HG03521 (cell line): ENCODE results near the gene HSPD1.
A peak's percentile ranks its signal among the peaks of the same experiment; 100 is the strongest.
"Not testable (repeated sequence)": the region's sequence is repeated elsewhere in the genome, so short reads cannot be mapped to it uniquely, and the experiment has no call there.

Experiments
- ATAC-seq: cut with Tn5 transposase; IDR thresholded peaks from one replicate; pipeline ENCODE4 v1.9.1; 2021; ENCODE audit warnings: mild to moderate bottlenecking, moderate library complexity; ENCODE audit not compliant: unreplicated experiment

The HSPD1 gene

DNA sequence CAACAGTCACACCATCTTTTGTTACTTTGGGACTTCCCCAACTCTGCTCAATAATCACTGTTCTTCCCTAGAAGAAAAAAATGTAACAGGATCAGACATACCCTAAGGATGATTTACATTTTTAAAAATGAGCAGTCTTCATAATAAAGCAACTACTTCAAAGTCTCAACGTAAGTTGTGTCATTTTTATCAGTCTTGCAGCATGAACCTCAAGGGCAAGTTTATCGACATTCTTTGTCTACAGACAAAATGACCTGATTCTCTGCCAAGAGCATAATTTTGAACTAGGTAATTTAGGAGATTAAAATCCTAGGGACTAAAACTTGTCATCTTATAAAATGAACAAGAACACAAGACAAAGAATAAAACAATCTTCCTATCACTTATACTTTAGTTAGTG is 2.3 kb downstream of the HSPD1 start:
- no peak for ATAC-seq

DNA sequence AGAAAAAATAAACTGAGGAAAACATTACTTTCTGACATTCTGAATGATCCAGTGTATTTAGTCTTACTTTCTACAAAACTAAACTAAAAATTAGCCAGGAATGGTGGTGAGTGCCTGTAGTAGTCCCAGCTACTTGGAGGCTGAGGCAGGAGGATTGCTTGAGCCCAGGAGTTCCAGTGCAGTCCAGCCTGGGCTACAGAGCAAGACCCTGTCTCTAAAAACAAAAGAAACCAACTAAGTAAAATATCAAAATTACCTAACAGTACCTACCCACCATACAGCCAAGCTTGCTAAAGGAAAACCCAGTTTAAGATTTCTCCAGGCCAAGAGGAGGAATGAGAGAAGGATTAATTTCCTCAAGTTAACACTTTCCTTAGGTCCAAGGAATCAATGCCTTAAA is 2.9 kb downstream of the HSPD1 start:
- ATAC-seq: no peak

DNA sequence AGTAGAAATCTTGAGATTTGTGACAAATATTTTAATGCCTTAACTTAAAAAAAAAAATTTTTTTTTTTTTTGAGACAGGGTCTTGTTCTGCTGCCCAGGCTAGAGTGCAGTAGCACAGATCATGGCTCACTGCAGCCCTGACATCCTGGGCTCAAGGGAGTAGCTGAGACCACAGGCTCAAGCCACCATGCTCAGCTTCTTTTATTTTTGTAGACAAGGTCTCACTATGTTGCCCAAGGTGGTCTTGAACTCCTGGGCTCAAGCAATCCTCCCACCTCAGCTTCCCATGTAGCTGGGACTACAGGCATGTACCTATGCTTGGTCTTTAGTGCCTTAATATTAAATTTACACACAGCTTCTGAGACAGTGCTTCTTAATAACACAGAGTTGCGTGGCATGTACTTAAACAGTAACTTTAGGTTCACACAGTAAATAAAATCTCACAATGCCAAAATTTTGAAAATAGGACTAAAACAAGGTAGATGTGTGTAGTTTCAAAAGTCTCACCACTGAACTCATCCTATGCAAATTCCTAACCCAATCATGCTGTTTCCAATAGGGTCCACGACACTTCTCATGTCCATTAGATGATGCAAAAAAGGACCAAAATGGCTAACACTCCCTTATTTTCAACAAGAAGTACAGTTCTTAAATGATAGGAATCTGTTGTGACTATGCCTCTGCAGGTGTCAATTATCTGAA is 4.1 kb downstream of the HSPD1 start:
- ATAC-seq: no peak

DNA sequence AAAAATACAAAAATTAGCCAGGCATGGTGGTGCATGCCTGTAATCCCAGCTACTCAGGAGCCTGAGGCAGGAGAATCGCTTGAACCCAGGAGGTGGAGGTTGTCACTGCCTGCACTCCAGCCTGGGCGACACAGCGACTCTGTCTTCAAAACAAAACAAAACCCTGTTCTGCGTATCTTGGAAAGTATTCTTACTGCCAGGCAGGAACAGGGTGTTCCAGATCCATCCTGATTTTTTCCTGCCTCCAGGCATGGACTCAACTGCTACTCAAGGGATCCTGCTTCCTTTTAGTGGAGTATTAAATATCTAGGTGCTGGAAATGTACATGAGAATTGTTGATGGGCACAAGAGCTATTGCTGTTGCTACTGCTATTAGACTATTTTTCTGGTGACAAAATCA is 12.3 kb downstream of the HSPD1 start:
- ATAC-seq: no peak

DNA sequence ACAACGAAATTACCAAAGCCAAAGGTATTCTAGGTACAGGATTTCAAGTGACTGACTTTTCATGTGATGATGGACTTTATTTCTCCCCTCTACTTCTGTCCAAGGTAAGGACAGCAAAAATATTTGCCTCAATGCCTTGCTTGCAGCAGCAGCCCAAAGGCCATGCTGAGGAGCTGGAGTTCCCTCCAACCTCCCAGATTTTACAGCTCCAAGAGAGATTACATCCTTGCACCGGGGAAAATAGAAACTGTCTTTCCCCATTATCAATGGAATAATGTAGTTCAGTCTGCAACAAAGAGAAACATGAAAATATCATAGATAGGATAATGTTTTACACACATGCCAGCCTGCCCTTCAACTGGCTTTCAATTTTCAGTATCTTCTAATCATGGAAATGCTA is 13.5 kb downstream of the HSPD1 start:
- no peak for ATAC-seq

DNA sequence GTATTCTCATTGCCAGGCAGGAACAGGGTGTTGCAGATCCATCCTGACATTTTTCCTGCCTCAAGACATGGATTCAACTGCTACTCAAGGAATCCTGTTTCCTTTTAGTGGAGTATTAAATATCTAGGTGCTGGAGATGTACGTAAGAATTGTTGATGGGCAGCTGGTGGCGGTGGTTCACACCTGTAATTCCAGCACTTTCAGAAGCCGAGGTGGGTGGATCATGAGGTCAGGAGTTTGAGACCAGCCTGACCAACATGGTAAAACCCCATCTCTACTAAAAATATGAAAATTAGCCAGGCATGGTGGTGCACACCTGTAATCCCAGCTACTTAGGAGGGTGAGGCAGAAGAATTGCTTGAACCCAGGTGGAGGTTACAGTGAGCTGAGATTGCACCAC is 15.4 kb downstream of the HSPD1 start:
- ATAC-seq: not testable (repeated sequence)

DNA sequence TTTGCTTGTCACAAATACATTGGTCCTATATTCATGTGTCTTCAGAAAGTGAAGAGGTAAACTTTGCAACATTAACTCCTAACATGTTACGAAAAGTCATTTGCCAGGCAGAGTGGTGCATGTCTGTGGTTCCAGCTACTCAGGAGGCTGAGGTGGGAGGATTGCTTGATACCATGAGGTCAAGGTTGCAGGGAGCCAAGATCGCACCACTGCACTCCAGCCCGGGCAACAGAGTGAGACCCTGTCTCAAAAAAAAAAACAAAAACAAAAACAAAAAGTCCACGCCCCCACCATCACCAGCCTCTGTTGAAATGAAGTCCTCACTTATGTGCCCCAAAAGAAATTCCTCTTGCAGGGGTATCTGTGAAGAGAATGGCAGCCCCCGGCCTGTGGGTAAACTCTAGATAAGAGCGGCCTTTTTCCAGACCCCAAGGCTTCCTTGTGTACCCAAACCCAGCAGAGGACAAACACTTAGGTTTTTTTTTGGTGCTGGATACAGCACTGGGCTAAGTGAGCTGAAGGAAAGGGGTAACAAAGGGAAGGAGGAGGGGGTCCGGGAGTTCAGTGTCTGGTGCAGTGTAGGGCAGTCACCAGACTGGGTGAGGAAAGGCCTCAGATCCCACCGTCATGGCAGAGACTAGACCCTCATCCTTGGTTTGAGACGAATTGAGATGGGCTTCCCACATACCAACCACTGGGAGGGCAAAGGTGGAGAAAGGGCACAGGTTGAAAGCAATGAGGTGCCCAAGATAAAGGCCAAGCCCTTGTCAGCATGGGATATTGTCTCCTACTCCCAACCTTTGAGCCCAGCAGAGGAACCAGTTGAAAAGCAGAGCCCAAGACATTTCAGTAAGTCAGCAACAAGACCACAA is 19.2 kb downstream of the HSPD1 start:
- no peak for ATAC-seq

DNA sequence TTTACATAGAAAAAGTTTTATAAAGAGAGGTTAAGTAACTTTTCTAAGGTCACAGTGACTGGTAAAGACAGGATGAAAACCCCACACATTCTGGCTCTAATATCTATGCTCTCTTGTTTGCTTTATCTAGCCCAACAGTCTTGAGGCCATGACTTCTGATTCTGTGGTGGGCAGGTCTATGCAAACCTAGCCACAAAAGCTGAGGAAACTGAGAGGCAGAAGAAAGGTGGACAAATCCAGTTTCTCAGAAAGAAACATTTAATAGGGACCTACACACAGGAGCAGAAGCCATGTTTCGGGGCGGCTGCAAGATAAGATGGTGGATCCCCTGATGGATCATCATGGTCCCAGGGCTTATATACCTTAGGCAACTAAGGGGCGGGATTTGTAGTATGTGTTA is 21.8 kb downstream of the HSPD1 start:
- ATAC-seq: no peak

DNA sequence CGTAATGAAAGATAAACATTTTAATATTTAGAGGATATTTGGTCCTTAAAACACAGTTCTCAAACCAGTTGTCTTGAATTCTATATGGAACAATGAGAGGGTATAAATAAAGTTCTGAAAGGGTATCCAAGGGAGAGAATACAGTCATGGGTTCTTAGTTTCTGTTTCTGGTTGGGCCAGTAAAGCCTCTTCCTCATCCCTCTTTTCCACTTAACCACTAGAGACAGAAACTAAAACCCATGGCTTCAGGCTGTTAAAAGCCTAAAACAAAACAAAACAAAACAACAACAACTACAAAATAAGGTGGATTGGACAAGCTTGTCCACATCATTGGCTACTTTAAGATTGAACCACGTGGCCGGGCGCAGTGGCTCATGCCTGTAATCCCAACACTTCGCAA is 27.5 kb downstream of the HSPD1 start:
- ATAC-seq: no peak

DNA sequence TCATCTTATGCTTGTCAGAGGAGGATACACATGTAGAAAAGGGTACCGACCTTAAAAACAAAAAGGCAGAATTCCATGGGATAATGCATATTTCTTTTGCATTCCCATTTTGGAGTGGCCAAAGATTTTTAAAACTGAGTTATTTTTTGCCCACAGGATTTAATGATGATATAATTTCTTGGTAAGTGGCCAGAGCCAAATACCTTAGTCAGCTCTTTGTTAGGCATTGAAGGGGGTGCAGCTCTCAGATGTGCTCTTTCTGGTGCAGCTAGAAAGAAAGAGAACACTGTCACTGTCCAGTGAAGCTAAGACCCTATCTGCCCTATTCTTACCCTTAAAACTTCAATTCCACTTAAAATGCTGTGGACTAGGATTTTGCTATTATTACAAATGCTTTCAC is 35.5 kb downstream of the HSPD1 start:
- no peak for ATAC-seq

DNA sequence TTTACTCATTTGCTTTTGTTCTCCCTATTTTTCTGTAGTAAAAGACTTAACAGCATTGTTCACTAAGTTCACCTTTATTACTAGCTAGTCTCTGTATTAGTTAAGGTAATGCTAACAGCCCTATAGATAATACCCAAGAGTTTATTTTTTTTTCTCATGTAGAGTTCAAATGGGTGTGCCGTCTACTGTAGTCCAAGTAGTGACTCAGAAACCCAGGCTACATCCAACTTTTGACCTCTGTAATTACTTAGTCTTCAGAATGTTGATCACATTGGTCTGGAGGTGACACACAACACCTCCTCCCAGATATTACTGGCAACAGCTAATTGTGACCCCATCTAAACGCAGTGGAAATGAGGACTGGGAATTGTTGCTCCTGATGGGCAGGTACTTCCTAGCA is 38.6 kb downstream of the HSPD1 start:
- no peak for ATAC-seq

DNA sequence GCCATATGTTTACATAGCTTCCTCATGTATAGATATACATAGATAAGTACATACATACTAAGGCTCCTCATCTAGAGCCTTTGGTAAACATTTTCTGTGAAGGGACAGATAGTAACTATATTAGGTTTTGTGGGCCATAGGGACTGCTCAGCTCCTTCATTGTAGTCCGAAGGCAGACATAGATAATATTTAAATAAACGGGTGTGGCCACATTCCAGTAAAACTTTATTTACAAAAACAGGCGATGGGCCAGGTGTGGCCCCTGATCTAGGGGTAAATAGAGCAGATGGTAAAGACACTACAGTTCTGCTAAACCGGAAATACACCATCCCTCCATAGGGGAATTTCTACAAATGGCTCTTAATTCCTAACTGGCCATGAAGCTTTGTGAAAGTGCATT is 39.0 kb downstream of the HSPD1 start:
- ATAC-seq: no peak

DNA sequence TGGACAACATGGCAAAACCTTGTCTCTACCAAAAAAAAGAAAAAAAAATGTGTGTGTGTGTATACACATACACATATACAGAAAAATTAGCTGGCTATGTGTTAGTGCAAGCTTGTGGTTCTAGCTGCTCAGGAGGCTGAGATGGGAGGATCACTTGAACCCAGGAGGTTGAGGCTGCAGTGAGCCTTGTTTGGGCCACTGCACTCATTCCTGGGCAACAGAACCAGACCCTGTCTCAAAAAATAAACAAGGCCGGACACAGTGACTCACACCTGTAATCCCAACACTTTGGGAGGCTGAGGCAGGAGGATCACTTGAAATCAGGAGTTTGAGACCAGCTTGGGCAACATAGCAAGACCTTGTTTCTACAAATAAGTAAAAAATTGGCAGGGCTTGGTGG is 44.2 kb downstream of the HSPD1 start:
- ATAC-seq: no peak

DNA sequence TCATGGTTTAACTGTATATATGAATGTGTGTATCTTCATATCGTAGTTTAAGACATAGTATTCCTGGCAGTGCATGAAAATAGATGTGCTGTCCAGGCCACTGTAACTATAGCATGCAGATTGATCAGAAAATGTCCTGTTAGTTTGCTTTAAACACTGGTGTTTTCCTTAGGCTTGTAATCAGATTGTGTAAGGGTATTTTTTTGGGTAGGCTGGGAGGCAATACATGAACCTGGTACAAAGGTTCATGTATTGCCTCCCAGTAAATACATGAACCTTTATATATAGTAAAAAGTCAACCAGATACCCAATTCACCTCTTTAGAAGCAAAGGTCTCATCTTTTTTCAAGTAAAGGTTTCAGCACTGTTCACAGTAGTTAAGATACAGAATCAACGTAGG is 44.7 kb downstream of the HSPD1 start:
- no peak for ATAC-seq

DNA sequence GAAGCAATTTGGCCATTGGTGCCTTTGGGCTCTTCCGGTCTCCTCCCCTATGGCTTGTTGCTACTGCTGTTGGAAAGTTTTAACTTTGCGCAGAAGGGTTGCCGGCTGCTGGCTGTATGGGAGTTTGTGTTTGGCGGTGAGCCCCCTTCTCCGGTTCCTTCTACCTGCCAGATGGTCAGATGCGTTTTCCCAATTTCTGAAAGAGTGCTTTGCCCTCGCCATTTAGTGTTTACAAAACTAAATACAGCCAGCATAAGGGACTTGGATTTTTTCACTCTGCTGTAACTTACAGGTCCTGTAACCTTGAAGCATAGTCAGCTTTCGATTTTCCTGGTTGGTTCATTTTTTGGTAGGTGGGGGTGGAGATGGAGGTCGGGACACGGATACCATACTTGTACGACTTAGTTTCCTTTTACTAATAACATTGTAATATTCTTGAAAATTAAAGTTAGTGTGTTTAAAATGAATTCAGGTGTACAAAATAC is 45.7 kb downstream of the HSPD1 start:
- ATAC-seq: peak; percentile 28

DNA sequence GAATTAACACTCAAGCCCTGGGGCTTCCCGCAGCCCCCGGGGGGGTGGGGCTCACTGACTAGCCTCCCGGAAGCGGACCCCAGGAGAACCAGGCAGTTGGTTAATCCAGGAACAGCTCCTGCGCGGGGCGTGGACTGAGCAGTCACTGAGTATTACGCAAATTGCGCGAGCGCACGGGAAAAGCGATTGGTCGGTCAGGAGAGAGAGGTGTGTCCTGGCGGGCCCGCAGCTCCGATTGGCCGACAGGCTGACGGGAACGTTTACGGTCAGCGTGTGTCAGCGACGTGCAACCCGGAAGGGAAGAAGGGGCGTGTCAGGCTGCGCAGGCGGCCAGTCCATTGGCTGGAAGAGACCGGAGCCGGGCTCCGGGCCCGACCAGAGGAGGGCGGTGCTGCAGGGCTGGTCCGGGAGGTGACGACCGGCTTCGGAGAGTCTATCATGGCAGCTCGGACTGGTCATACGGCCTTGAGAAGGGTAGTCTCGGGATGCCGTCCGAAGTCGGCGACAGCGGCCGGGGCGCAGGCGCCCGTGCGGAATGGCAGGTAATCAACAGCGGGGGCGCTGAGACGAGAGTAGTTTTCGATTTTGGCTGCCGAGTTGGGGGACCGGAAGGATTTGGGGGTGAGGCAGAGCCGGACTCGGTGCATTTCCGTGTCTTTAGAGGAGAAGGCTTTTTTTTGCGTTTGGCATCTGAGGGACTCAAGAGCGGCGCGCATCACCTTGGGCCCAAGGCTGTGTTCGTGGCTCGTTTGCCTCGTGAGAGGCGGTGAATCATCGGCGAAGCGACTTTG is 46.3 kb downstream of the HSPD1 start, which contains the start of gene COQ10B:
TSS of gene COQ10B (plus strand) at position 430 of the 791 bp plus-strand sequence. CDS start at position 439, 9 bp downstream.
- ATAC-seq: peak; percentile 92

DNA sequence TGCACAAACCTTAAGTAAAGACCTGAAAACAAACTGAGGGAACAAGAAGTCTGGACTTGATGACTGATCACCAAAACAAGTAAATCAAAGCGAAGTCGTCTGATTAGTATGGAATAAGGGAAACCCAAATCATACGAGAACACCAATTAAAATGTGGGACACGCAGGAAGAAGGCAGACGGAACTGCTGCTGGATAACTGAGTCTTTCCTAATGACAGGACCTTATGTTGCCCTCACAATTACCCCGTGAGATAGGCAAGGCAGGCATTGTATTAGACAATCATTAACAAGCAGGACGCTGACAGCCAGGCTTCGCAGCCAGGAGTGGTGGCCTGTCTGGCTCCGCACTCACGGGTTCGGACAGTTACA is 46.9 kb downstream of the HSPD1 start:
- ATAC-seq: no peak

DNA sequence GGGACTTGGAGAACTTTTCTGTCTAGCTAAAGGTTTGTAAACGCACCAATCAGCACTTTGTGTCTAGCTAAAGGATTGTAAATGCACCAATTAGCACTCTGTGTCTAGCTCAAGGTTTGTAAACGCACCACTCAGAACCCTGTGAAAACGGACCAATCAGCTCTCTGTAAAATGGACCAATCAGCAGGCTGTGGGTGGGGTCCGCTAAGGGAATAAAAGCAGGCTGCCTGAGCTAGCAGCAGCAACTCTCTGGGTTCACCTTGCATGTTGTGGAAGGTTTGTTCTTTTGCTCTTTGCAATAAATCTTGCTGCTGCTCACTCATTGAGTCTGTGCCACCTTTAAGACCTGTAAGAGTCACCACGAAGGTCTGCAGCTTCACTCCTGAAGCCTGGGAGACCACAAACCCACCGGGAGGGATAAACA is 48.7 kb downstream of the HSPD1 start:
- ATAC-seq: not testable (repeated sequence)

DNA sequence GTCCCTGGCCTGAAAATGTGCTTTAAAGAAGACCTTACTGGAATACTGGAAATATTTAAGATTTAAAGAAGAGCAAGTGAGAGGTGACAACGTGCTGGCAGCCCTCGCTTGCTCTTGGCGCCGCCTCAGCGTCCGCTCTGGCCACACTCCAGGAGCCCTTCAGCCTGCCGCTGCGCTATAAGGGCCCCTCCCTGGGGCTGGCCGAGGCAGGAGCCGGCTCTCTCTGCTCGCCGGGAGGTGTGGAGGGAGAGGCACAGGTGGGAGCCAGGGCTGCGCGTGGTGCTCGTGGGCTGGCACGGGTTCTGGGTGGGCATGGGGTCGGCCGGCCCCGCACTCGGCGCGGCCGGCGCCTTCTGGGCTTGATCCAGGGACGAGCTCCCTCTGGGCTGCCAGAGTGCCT is 49.2 kb downstream of the HSPD1 start:
- ATAC-seq: no peak

DNA sequence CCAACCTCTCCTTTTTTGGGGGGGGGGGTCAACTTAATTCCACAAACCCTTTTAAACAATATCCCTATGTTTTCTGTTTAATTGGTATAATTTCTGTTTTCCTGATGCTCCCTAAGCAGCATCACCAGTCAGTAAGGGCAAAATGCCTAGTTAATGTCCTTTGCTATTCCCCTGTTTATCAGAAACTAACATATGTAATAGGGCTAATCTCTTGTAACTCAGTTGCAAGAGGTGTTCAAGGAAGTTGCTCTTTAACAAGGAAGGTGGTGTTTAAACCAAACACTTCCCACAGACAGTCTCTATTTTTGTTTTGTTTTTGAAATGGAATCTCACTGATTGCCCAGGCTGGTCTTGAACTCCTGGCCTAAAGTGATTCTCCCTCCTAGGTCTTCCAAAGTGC is 52.8 kb downstream of the HSPD1 start:
- ATAC-seq: no peak

DNA sequence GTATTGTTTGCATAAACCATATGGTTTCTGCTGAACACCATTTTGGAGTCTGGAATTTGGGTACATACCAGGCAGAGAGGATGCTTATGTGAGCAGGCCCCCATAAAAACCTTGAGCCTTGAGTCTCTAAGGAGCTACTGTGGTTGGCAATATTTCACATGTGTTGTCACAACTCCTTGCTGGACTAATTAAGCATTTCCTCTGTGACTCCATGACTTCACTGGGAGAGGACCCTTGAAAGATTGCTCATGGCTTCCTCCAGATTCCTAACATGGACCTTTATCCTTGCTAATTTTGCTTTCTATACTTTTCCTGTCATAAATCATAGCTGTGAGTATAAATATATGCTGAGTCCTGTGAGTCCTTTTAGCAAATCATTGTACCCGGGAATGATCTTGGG is 53.9 kb downstream of the HSPD1 start:
- ATAC-seq: no peak
